Mucosa of descending colon (tissue), 3 donors: ENCODE results near the gene EVA1A. TPM values are rescaled to one million over a fixed set of nuclear protein-coding genes. Genes with fewer than 3 reads are reported as not detected.

Source experiments
- ATAC-seq: fragments of 200-7000 bp; cut with Tn5 transposase; one replicate; pipeline ENCODE4 v1.9.1; 2020; ENCODE audit warnings: mild to moderate bottlenecking, moderate library complexity
- DNase-seq, 3 donors: peaks; one replicate each; pipeline ENCODE4 v3.0.0-alpha.2; 2020
- H3K36me3 ChIP-seq: fragments of 200-600 bp; one replicate; pipeline ENCODE4 v1.8.0; 2021; ENCODE audit warnings: low read depth, mild to moderate bottlenecking
- H3K4me1 ChIP-seq: fragments of 200-600 bp; one replicate; pipeline ENCODE4 v1.8.0; 2021; ENCODE audit warnings: low read depth, mild to moderate bottlenecking
- H3K4me3 ChIP-seq: fragments of 200-600 bp; one replicate; pipeline ENCODE4 v1.8.0; 2021; ENCODE audit warnings: mild to moderate bottlenecking
- H3K9me3 ChIP-seq: fragments of 200-600 bp; one replicate; pipeline ENCODE4 v1.8.0; 2021; ENCODE audit warnings: mild to moderate bottlenecking
- CTCF ChIP-seq: fragments of 200-600 bp; IDR thresholded peaks from one replicate; pipeline ENCODE4 v1.8.0; 2022; ENCODE audit warnings: antibody characterized with exemption, mild to moderate bottlenecking
- intact Hi-C, 2 donors: fragments of 100-400 bp; cut with DNase I in 1 of 2; cut with micrococcal nuclease in 1 of 2; formaldehyde crosslinking; loops; one replicate each; pipeline versions ENCODE4 v1.11.0 to v1.11.1; 2022; cut with DNase I, micrococcal nuclease
- total RNA-seq, 3 donors: library from RNA; stranded (reverse); fragmentation: NEBNext Ultra II Directional in 2 of 3; extraction: Animal tissue kit (Norgen Biotek cat#: 25700) in 2 of 3; gene quantifications; one replicate each; pipeline versions ENCODE4 v1.2.1 to v1.2.4, GENCODE V29; 2021 to 2023
- donor health status: DM: no; HTN: no; CAD: no; lungs with moderate emphysema.
- donor health status: DM: no; HTN: no; CAD: no.
- donor health status: DM: no; HTN: yes; CAD: no.

EVA1A gene
- total RNA-seq, 3 donors from 2014 or later: 0.72 to 1.3 TPM; not detected in 1

GRCh38 chr2:75607400-75607798 is 46.7 kb upstream of the EVA1A start:
- ATAC-seq (no peak), DNase-seq (no peak)
- intact Hi-C loops: no loop called here
- Histone ChIP-seq H3K9me3 (no peaks in the 10 kb centered on the region), H3K4me3 (no peak overlapping the region), H3K4me1 (peaks cover 4% of the 10 kb centered on the region), H3K36me3 (no peaks in the 10 kb centered on the region)
- TF ChIP-seq CTCF: no peak

- no peak for ATAC-seq
Observed at GRCh38 chr2:75606761-75607399, 46.1 kb upstream of the EVA1A start.

DNA sequence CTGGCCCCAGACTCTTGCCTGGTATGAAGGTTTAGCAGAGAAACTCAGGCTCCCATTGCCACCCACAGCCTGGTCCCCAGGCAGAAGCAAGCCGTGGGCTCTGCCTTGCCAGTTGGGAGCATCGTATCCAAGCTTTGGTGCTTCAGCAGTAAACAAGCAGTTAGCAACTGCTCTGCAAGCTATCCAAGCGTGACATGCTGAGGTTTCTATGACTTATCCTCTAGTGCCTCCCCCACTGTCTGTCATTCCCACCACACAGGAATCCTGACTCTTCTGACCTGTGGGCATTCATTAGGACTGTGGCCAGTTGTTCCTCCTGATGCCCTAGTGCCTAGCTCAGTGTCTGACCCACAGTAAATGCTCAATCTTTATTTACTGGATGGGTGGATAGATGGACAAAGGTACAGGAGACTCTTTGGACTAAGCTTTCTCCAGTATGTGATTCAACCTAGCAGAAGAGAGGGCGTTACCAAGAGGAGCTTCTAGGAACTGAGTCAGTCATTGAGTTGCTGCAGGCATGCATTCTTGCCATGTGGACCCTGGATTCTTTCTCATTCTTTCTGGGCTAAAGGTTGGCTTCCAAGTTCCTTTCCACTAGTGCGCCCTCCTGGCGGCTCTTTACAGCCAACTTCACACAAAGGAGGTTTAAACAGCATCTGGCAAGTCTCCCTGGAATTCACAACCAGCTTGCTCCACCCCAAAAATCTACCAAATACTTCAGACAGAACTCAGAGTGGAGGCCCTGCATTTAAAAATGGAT is 45.2 kb upstream of the EVA1A start:
- H3K36me3 ChIP-seq: no peaks in the 10 kb centered on the region
- ATAC-seq (no peak), DNase-seq (no peak)
- H3K9me3 ChIP-seq: no peaks in the 10 kb centered on the region
- H3K4me3 ChIP-seq: no peak overlapping the region
- peaks cover 4% of the 10 kb centered on the region for H3K4me1 ChIP-seq
- intact Hi-C loops: no loop called here
- no peak for TF ChIP-seq CTCF

More at GRCh38 chr2:75606761-75607399, 46.1 kb upstream of the EVA1A start:
- DNase-seq: no peak
- no peaks in the 10 kb centered on the region for H3K36me3 ChIP-seq
- H3K4me3 ChIP-seq: no peak overlapping the region
- intact Hi-C loops: no loop called here
- peaks cover 4% of the 10 kb centered on the region for H3K4me1 ChIP-seq
- no peak for TF ChIP-seq CTCF
- H3K9me3 ChIP-seq: no peaks in the 10 kb centered on the region

GRCh38 chr2:75604484-75604883 is 43.7 kb upstream of the EVA1A start:
- ATAC-seq (no peak), DNase-seq (no peak)
- H3K4me1 ChIP-seq: peaks cover 4% of the 10 kb centered on the region
- intact Hi-C loops: no loop called here
- no peak overlapping the region for H3K4me3 ChIP-seq
- H3K36me3 ChIP-seq: no peaks in the 10 kb centered on the region
- H3K9me3 ChIP-seq: no peaks in the 10 kb centered on the region
- TF ChIP-seq CTCF: no peak

DNA sequence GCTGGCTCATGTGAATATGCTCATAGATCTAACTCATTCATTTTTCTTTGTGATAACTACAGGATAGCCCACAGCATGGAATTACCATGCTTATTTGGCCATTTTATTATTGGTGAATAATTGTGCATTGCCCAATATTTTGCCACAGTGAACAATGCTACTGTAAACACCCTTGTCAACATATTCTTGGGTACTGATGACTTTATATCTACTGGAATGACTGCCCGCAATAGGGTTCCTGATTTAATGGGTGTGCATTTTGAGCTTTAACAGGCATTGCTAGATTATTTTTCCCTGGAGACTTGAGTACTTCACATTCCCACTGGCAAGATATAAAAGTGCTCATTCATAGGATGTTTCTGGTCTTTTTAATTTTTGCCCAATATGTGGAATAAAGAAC is 42.7 kb upstream of the EVA1A start:
- ATAC-seq (no peak), DNase-seq (no peak)
- H3K36me3 ChIP-seq: no peaks in the 10 kb centered on the region
- intact Hi-C loops: no loop called here
- no peaks in the 10 kb centered on the region for H3K4me1 ChIP-seq
- no peaks in the 10 kb centered on the region for H3K9me3 ChIP-seq
- TF ChIP-seq CTCF: no peak
- no peak overlapping the region for H3K4me3 ChIP-seq
